Measurements from ENCODE around the gene ZNF273.
"Not testable (repeated sequence)": the region's sequence is repeated elsewhere in the genome, so short reads cannot be mapped to it uniquely, and the experiment has no call there.

Gene ZNF273

GRCh38 chr7:64945503-64946175 is 42.6 kb downstream of the ZNF273 start:
- H2BK12ac ChIP-seq (ENCODE audit: low read length), result peak overlapping the region; percentile 36
- H3K4me1 ChIP-seq (ENCODE audit: control insufficient read depth in 2 of 2, insufficient read depth in 1 of 2, low read depth in 1 of 2, low read length in 2 of 2), result no peaks in the 10 kb centered on the region
- no peak overlapping the region for H2BK5ac ChIP-seq (ENCODE audit: low read length)
- H2BK15ac ChIP-seq (ENCODE audit: low read length), result no peak overlapping the region
- H3K27ac ChIP-seq (replicated peaks; ENCODE audit: low read length), result no peak overlapping the region
- no peak overlapping the region for H4K8ac ChIP-seq (ENCODE audit: low read depth, low read length)
- no peak overlapping the region for H2AK5ac ChIP-seq (ENCODE audit: low read depth, low read length)
- H3K9ac ChIP-seq (ENCODE audit: low read depth, low read length, poor library complexity), result no peak overlapping the region
- DNase-seq (ENCODE audit: low spot score), result no peak
- no CpG with 5 or more reads among the region's 2 CpGs for WGBS, 2 donors (ENCODE audit: extremely low coverage in 2 of 2, insufficient read length in 2 of 2, insufficient replicate concordance in 1 of 2)
- H4K91ac ChIP-seq (ENCODE audit: low read depth, low read length, poor library complexity), result no peak overlapping the region
- no peak overlapping the region for H3K4me3 ChIP-seq (ENCODE audit: low read length in 2 of 2)
- no peak overlapping the region for H2BK120ac ChIP-seq (ENCODE audit: low read depth, low read length)
- no peak overlapping the region for H3K4ac ChIP-seq (ENCODE audit: low read length)
- H3K4me2 ChIP-seq (ENCODE audit: insufficient read depth, low read length, poor library complexity, severe bottlenecking), result no peak overlapping the region
- no peak overlapping the region for H3K23ac ChIP-seq (ENCODE audit: low read depth, low read length, poor library complexity)
- H3K18ac ChIP-seq (ENCODE audit: low read length), result no peak overlapping the region
- H3K27me3 ChIP-seq (ENCODE audit: control insufficient read depth in 3 of 3, insufficient read depth in 3 of 3, low read depth in 1 of 3, low read length in 3 of 3), result peaks cover 0 to 25% (median 11%) of the 10 kb centered on the region in 3 experiments
- no peak overlapping the region for H2AFZ ChIP-seq (ENCODE audit: low read length)
- H3K79me1 ChIP-seq (ENCODE audit: low read depth, low read length), result no peaks in the 10 kb centered on the region
- no peaks in the 10 kb centered on the region for H3K9me3 ChIP-seq (replicated peaks in 1 of 2; ENCODE audit: control insufficient read depth in 2 of 2, insufficient read depth in 1 of 2, low read depth in 1 of 2, low read length in 2 of 2)
- H3K14ac ChIP-seq (ENCODE audit: low read length), result no peak overlapping the region
- no peaks in the 10 kb centered on the region for H3K36me3 ChIP-seq (replicated peaks in 1 of 2; ENCODE audit: control insufficient read depth in 2 of 2, insufficient read depth in 2 of 2, low read length in 2 of 2)

- H2AK5ac ChIP-seq (ENCODE audit: low read depth, low read length), result no peak overlapping the region
- no peaks in the 10 kb centered on the region for H3K79me1 ChIP-seq (ENCODE audit: low read depth, low read length)
- no peak overlapping the region for H2BK15ac ChIP-seq (ENCODE audit: low read length)
- no peaks in the 10 kb centered on the region for H3K36me3 ChIP-seq (replicated peaks in 1 of 2; ENCODE audit: control insufficient read depth in 2 of 2, insufficient read depth in 2 of 2, low read length in 2 of 2)
- H3K9me3 ChIP-seq (replicated peaks in 1 of 2; ENCODE audit: control insufficient read depth in 2 of 2, insufficient read depth in 1 of 2, low read depth in 1 of 2, low read length in 2 of 2), result no peaks in the 10 kb centered on the region
- H3K4me2 ChIP-seq (ENCODE audit: insufficient read depth, low read length, poor library complexity, severe bottlenecking), result peak overlapping the region; percentile 77
- no peak overlapping the region for H3K27ac ChIP-seq (replicated peaks; ENCODE audit: low read length)
- H3K18ac ChIP-seq (ENCODE audit: low read length), result peak overlapping the region; percentile 57
- no peak overlapping the region for H2BK5ac ChIP-seq (ENCODE audit: low read length)
- no peak overlapping the region for H3K14ac ChIP-seq (ENCODE audit: low read length)
- peaks cover 0 to 25% (median 11%) of the 10 kb centered on the region in 3 experiments for H3K27me3 ChIP-seq (ENCODE audit: control insufficient read depth in 3 of 3, insufficient read depth in 3 of 3, low read depth in 1 of 3, low read length in 3 of 3)
- no peaks in the 10 kb centered on the region for H3K4me1 ChIP-seq (ENCODE audit: control insufficient read depth in 2 of 2, insufficient read depth in 1 of 2, low read depth in 1 of 2, low read length in 2 of 2)
- no peak overlapping the region for H3K4ac ChIP-seq (ENCODE audit: low read length)
- H3K4me3 ChIP-seq (ENCODE audit: low read length in 2 of 2), result peak overlapping the region in 1 of 2 donors; percentile 43
- no CpG with 5 or more reads among the region's 5 CpGs for WGBS, 2 donors (ENCODE audit: extremely low coverage in 2 of 2, insufficient read length in 2 of 2, insufficient replicate concordance in 1 of 2)
- H2BK12ac ChIP-seq (ENCODE audit: low read length), result no peak overlapping the region
- H4K91ac ChIP-seq (ENCODE audit: low read depth, low read length, poor library complexity), result no peak overlapping the region
- H4K8ac ChIP-seq (ENCODE audit: low read depth, low read length), result no peak overlapping the region
- no peak overlapping the region for H3K9ac ChIP-seq (ENCODE audit: low read depth, low read length, poor library complexity)
- H2BK120ac ChIP-seq (ENCODE audit: low read depth, low read length), result no peak overlapping the region
- peak overlapping the region; percentile 97 for H2AFZ ChIP-seq (ENCODE audit: low read length)
- no peak overlapping the region for H3K23ac ChIP-seq (ENCODE audit: low read depth, low read length, poor library complexity)
- peak; percentile 6 for DNase-seq (ENCODE audit: low spot score)
These were observed 43.7 kb downstream of the ZNF273 start for GRCh38 chr7:64946772-64947171.

GRCh38 chr7:64947252-64948000 is 44.4 kb downstream of the ZNF273 start:
- Histone ChIP-seq H2BK15ac (ENCODE audit: low read length) (no peak overlapping the region), H4K8ac (ENCODE audit: low read depth, low read length) (no peak overlapping the region), H2AK5ac (ENCODE audit: low read depth, low read length) (no peak overlapping the region), H3K18ac (ENCODE audit: low read length) (peak overlapping the region; percentile 51), H3K36me3 (replicated peaks in 1 of 2; ENCODE audit: control insufficient read depth in 2 of 2, insufficient read depth in 2 of 2, low read length in 2 of 2) (no peaks in the 10 kb centered on the region), H2AFZ (ENCODE audit: low read length) (peak overlapping the region; percentile 97), H2BK12ac (ENCODE audit: low read length) (no peak overlapping the region), H2BK120ac (ENCODE audit: low read depth, low read length) (no peak overlapping the region), H3K27me3 (ENCODE audit: control insufficient read depth in 3 of 3, insufficient read depth in 3 of 3, low read depth in 1 of 3, low read length in 3 of 3) (peaks cover 0 to 25% (median 11%) of the 10 kb centered on the region in 3 experiments), H3K27ac (replicated peaks; ENCODE audit: low read length) (no peak overlapping the region), H3K79me1 (ENCODE audit: low read depth, low read length) (no peaks in the 10 kb centered on the region), H3K4me1 (ENCODE audit: control insufficient read depth in 2 of 2, insufficient read depth in 1 of 2, low read depth in 1 of 2, low read length in 2 of 2) (no peaks in the 10 kb centered on the region), H3K4me3 (ENCODE audit: low read length in 2 of 2) (peak overlapping the region; percentile 43 to 77), H3K23ac (ENCODE audit: low read depth, low read length, poor library complexity) (no peak overlapping the region), H3K9me3 (replicated peaks in 1 of 2; ENCODE audit: control insufficient read depth in 2 of 2, insufficient read depth in 1 of 2, low read depth in 1 of 2, low read length in 2 of 2) (no peaks in the 10 kb centered on the region), H3K4ac (ENCODE audit: low read length) (no peak overlapping the region), H3K9ac (ENCODE audit: low read depth, low read length, poor library complexity) (no peak overlapping the region), H4K91ac (ENCODE audit: low read depth, low read length, poor library complexity) (no peak overlapping the region), H3K14ac (ENCODE audit: low read length) (peak overlapping the region; percentile 63), H3K4me2 (ENCODE audit: insufficient read depth, low read length, poor library complexity, severe bottlenecking) (peak overlapping the region; percentile 77), H2BK5ac (ENCODE audit: low read length) (no peak overlapping the region)
- no CpG with 5 or more reads among the region's 59 CpGs for WGBS, 2 donors (ENCODE audit: extremely low coverage in 2 of 2, insufficient read length in 2 of 2, insufficient replicate concordance in 1 of 2)
- DNase-seq (ENCODE audit: low spot score), result peak; percentile 3

GRCh38 chr7:64948774-64949173 is 45.7 kb downstream of the ZNF273 start:
- H4K91ac ChIP-seq (ENCODE audit: low read depth, low read length, poor library complexity); H3K79me1 ChIP-seq (ENCODE audit: low read depth, low read length); H3K23ac ChIP-seq (ENCODE audit: low read depth, low read length, poor library complexity); H4K8ac ChIP-seq (ENCODE audit: low read depth, low read length); DNase-seq (ENCODE audit: low spot score); H3K27ac ChIP-seq (replicated peaks; ENCODE audit: low read length); H2BK5ac ChIP-seq (ENCODE audit: low read length); H3K4me3 ChIP-seq (ENCODE audit: low read length in 2 of 2); H2BK15ac ChIP-seq (ENCODE audit: low read length); H3K14ac ChIP-seq (ENCODE audit: low read length); H3K18ac ChIP-seq (ENCODE audit: low read length); H3K4me2 ChIP-seq (ENCODE audit: insufficient read depth, low read length, poor library complexity, severe bottlenecking); H3K9ac ChIP-seq (ENCODE audit: low read depth, low read length, poor library complexity); H2AK5ac ChIP-seq (ENCODE audit: low read depth, low read length); H2AFZ ChIP-seq (ENCODE audit: low read length); H3K9me3 ChIP-seq (replicated peaks in 1 of 2; ENCODE audit: control insufficient read depth in 2 of 2, insufficient read depth in 1 of 2, low read depth in 1 of 2, low read length in 2 of 2); H2BK120ac ChIP-seq (ENCODE audit: low read depth, low read length); H3K36me3 ChIP-seq (replicated peaks in 1 of 2; ENCODE audit: control insufficient read depth in 2 of 2, insufficient read depth in 2 of 2, low read length in 2 of 2); H3K4ac ChIP-seq (ENCODE audit: low read length); H2BK12ac ChIP-seq (ENCODE audit: low read length); H3K4me1 ChIP-seq (ENCODE audit: control insufficient read depth in 2 of 2, insufficient read depth in 1 of 2, low read depth in 1 of 2, low read length in 2 of 2): not testable (repeated sequence)
- H3K27me3 ChIP-seq (ENCODE audit: control insufficient read depth in 3 of 3, insufficient read depth in 3 of 3, low read depth in 1 of 3, low read length in 3 of 3), result peaks cover 0 to 25% (median 11%) of the 10 kb centered on the region in 3 experiments
- WGBS, 2 donors (ENCODE audit: extremely low coverage in 2 of 2, insufficient read length in 2 of 2, insufficient replicate concordance in 1 of 2), result no CpG with 5 or more reads among the region's 1 CpG
